ENCODE measurements around the gene GRB14. TPM values are rescaled to one million over a fixed set of nuclear protein-coding genes. Genes with fewer than 3 reads are reported as not detected.

Gene GRB14
- total and polyA plus RNA-seq, 10 of the 15 experiments (the other 5 are each of a cell fraction or from before 2014, with no cell fraction given): not detected

DNA sequence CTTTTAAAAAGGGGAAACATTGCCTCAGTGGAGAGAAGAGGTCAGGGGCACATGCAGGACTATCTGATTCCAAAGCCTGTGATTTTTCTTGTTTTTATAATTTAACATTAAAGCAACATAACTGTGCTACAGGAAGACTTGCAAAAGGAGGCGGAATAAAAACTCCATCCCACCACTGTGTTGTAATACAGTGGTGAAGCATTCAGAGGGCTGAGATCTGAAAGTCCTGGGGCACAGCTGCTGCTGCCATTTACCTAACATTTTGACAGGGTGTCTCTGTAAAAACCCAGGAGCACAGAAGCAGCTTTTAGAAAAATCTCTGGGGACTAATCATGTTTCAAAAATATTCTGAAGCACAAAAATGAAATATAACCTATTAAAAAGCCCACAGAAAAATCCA is 97.6 kb downstream of the GRB14 start (continued):
- TF ChIP-seq, protein P1, sequence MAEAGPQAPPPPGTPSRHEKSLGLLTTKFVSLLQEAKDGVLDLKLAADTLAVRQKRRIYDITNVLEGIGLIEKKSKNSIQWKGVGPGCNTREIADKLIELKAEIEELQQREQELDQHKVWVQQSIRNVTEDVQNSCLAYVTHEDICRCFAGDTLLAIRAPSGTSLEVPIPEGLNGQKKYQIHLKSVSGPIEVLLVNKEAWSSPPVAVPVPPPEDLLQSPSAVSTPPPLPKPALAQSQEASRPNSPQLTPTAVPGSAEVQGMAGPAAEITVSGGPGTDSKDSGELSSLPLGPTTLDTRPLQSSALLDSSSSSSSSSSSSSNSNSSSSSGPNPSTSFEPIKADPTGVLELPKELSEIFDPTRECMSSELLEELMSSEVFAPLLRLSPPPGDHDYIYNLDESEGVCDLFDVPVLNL (IDR thresholded peaks at IDR 0.05; ENCODE audit: low read depth, low read length): no peak
- TF ChIP-seq YBX1 (IDR thresholded peaks at IDR 0.05) (no peak), BRCA1 (IDR thresholded peaks at IDR 0.05; ENCODE audit: low read depth, low read length) (no peak), PAX5 (IDR thresholded peaks at IDR 0.05; ENCODE audit: borderline replicate concordance, low read depth, low read length) (no peak)

DNA sequence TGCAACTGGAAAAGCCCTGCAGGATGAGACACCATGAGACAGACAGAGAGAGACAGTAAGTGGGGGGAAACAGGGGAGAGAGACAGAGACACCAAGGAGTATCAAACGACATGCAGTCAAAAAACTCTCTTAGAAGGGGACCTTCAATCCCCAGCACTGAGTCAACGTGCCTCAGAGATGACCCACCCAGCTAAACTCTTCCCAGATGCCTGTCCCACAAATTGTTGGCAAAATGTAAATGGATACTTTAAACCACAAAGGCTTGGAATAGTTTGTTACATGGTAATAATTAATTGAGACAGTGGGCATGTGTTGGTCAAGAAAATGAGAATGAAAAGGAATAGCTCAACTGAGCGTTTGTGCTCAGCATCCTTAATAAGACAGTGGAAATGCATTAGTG is 98.3 kb downstream of the GRB14 start:
- ChIA-PET SMC1A (ENCODE audit: uncharacterized antibody, unreplicated experiment) (no interaction called here), POLR2A (interaction anchor here (0.6 kb wide), 1 partner anchor 36 kb away, joined by 4 read pairs; no protein-coding TSS in a partner anchor), RAD21 (ENCODE audit: unreplicated experiment) (no interaction called here), CTCF (no interaction called here)
- BruUV-seq (replicated peaks): no TSS peak
- Histone ChIP-seq H2AFZ (ENCODE audit: control insufficient read depth, low read depth, low read length) (no peak overlapping the region), H3K9me3 (replicated peaks; ENCODE audit: control insufficient read depth, insufficient read depth, low read length) (no peaks in the 10 kb centered on the region), H4K20me1 (ENCODE audit: control insufficient read depth, insufficient read depth) (no peaks in the 10 kb centered on the region), H3K27me3 (replicated peaks in 1 of 2; ENCODE audit: control insufficient read depth in 2 of 2, insufficient read depth in 2 of 2, low read length in 1 of 2) (no peaks in the 10 kb centered on the region; a peak in 1 of 4 replicates), H3K9ac (ENCODE audit: control insufficient read depth, insufficient read depth, low read length) (no peak overlapping the region), H3K4me3 (no peak overlapping the region), H3K4me1 (ENCODE audit: control insufficient read depth, insufficient read depth, low read length) (no peaks in the 10 kb centered on the region), H3K27ac (ENCODE audit: control insufficient read depth, insufficient read depth) (no peak overlapping the region), H3K36me3 (ENCODE audit: control insufficient read depth in 2 of 2, insufficient read depth in 2 of 2, low read length in 1 of 2) (no peaks in the 10 kb centered on the region), H3K4me2 (ENCODE audit: control insufficient read depth, insufficient read depth) (no peak overlapping the region), H3K79me2 (ENCODE audit: control insufficient read depth, insufficient read depth, low read length) (no peaks in the 10 kb centered on the region)
- in situ Hi-C loops (cut with MboI): no loop called here
- ATAC-seq (no peak), DNase-seq (ENCODE audit: low read depth, low spot score) (no peak), FAIRE-seq (no peak)
- intact Hi-C loops (cut with micrococcal nuclease; ENCODE audit: unreplicated experiment): no loop called here
- WGBS (ENCODE audit: insufficient coverage, insufficient replicate concordance, low lambda C conversion rate, missing lambda C conversion rate): 0% methylated on average over 3 of the region's 3 CpGs
- no peak for TF ChIP-seq ZZZ3 (IDR thresholded peaks at IDR 0.05; ENCODE audit: control insufficient read depth, insufficient read length, low read depth)

DNA sequence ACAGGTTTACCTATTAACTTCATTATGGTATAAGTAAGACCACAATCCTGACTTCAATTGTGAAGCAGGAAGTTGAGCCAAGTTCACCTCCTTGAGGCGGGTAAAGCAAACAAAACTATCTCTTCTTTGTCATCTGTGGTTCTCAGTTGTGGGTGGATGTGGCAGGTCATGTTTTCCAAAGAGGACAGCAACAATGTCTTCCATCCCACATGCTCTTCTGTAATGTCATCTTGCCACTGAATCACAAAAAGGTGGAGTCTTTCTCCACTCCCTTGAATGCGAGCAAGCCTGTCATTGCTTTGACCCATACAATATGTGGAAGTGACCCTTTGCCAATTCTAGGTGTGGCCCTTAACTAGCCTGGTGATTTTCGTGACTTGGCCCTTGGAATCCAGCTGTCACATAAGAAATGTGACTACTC is 98.7 kb downstream of the GRB14 start:
- ATAC-seq (no peak), DNase-seq (ENCODE audit: low read depth, low spot score) (no peak), FAIRE-seq (no peak)
- Histone ChIP-seq H3K27me3 (replicated peaks in 1 of 2; ENCODE audit: control insufficient read depth in 2 of 2, insufficient read depth in 2 of 2, low read length in 1 of 2) (no peaks in the 10 kb centered on the region; a peak in 1 of 4 replicates), H3K79me2 (ENCODE audit: control insufficient read depth, insufficient read depth, low read length) (no peaks in the 10 kb centered on the region), H3K4me1 (ENCODE audit: control insufficient read depth, insufficient read depth, low read length) (no peaks in the 10 kb centered on the region), H3K4me3 (no peak overlapping the region), H4K20me1 (ENCODE audit: control insufficient read depth, insufficient read depth) (no peaks in the 10 kb centered on the region), H3K9ac (ENCODE audit: control insufficient read depth, insufficient read depth, low read length) (no peak overlapping the region), H3K36me3 (ENCODE audit: control insufficient read depth in 2 of 2, insufficient read depth in 2 of 2, low read length in 1 of 2) (no peaks in the 10 kb centered on the region), H3K4me2 (ENCODE audit: control insufficient read depth, insufficient read depth) (no peak overlapping the region), H3K27ac (ENCODE audit: control insufficient read depth, insufficient read depth) (no peak overlapping the region), H3K9me3 (replicated peaks; ENCODE audit: control insufficient read depth, insufficient read depth, low read length) (no peaks in the 10 kb centered on the region), H2AFZ (ENCODE audit: control insufficient read depth, low read depth, low read length) (no peak overlapping the region)
- ChIA-PET CTCF (no interaction called here), POLR2A (interaction anchor here (0.6 kb wide), 1 partner anchor 36 kb away, joined by 4 read pairs; no protein-coding TSS in a partner anchor), RAD21 (ENCODE audit: unreplicated experiment) (no interaction called here), SMC1A (ENCODE audit: uncharacterized antibody, unreplicated experiment) (no interaction called here)
- no TSS peak for BruUV-seq (replicated peaks)
- intact Hi-C loops (cut with micrococcal nuclease; ENCODE audit: unreplicated experiment): no loop called here
- in situ Hi-C loops (cut with MboI): no loop called here
- WGBS (ENCODE audit: insufficient coverage, insufficient replicate concordance, low lambda C conversion rate, missing lambda C conversion rate): 16% methylated on average over 3 of the region's 3 CpGs
- TF ChIP-seq, protein P2, sequence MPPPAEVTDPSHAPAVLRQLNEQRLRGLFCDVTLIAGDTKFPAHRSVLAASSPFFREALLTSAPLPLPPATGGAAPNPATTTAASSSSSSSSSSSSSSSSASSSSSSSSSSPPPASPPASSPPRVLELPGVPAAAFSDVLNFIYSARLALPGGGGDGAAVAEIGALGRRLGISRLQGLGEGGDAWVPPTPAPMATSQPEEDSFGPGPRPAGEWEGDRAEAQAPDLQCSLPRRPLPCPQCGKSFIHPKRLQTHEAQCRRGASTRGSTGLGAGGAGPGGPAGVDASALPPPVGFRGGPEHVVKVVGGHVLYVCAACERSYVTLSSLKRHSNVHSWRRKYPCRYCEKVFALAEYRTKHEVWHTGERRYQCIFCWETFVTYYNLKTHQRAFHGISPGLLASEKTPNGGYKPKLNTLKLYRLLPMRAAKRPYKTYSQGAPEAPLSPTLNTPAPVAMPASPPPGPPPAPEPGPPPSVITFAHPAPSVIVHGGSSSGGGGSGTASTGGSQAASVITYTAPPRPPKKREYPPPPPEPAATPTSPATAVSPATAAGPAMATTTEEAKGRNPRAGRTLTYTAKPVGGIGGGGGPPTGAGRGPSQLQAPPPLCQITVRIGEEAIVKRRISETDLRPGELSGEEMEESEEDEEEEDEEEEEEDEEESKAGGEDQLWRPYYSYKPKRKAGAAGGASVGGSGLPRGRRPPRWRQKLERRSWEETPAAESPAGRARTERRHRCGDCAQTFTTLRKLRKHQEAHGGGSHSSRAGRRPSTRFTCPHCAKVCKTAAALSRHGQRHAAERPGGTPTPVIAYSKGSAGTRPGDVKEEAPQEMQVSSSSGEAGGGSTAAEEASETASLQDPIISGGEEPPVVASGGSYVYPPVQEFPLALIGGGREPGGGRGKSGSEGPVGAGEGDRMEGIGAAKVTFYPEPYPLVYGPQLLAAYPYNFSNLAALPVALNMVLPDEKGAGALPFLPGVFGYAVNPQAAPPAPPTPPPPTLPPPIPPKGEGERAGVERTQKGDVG (CRISPR knock-in tag; IDR thresholded peaks at IDR 0.05): no peak
- TF ChIP-seq SPI1 (IDR thresholded peaks at IDR 0.05; ENCODE audit: borderline replicate concordance, insufficient read depth, low read depth, low read length) (no peak), SP1 (IDR thresholded peaks at IDR 0.05; ENCODE audit: low read depth, low read length) (no peak), EGR1 (IDR thresholded peaks at IDR 0.05; ENCODE audit: borderline replicate concordance in 1 of 2, low read depth in 2 of 2, low read length in 2 of 2) (no peak), FOXM1 (IDR thresholded peaks at IDR 0.05; ENCODE audit: low read depth, low read length) (no peak)
- TF ChIP-seq, protein P3, sequence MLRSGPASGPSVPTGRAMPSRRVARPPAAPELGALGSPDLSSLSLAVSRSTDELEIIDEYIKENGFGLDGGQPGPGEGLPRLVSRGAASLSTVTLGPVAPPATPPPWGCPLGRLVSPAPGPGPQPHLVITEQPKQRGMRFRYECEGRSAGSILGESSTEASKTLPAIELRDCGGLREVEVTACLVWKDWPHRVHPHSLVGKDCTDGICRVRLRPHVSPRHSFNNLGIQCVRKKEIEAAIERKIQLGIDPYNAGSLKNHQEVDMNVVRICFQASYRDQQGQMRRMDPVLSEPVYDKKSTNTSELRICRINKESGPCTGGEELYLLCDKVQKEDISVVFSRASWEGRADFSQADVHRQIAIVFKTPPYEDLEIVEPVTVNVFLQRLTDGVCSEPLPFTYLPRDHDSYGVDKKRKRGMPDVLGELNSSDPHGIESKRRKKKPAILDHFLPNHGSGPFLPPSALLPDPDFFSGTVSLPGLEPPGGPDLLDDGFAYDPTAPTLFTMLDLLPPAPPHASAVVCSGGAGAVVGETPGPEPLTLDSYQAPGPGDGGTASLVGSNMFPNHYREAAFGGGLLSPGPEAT (IDR thresholded peaks at IDR 0.05; ENCODE audit: low read depth): no peak

Measured in GM12878 (cell line).